GM19463 (cell line): ENCODE results near the gene AP2A1.

Experiments
- ATAC-seq: cut with Tn5 transposase; IDR thresholded peaks from one replicate; pipeline ENCODE4 v1.9.1; 2021; ENCODE audit warnings: mild to moderate bottlenecking, moderate library complexity; ENCODE audit not compliant: unreplicated experiment

The AP2A1 gene

DNA sequence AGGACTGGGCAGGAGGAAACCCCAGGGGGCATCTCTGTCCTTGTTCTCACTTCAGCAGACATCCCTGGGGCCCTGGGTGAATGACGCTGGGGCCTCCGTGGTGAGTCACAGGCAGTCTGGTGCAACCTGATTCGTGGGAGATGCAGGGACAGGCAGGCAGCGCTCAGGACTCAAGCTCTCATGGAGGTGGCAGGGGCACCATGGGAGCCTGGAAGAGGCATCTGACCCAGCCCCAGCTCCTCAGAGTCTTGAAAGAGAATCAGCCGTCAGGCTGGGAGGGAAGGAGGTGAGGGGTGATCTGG lies 70.2 kb downstream of the AP2A1 start:
- ATAC-seq, result no peak

DNA sequence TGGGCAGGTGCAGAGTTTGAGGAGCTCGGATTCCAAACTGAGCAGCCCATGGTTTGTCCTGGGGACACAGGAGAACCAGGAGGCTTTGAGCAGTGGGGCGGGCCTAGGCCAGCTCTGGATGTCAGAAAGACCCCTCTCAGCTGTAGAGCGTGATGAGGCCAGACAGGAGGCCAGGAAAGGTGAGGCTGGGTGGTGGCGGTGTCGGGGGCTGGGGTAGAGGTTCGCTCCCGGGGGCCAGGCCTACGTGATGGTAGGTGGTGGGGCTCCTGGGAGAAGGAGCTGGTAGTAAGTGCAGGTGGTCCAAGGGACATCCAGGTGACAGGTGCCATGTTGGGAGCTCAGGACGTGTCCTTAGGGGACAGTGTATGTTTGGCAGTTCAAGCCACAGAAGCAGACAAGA lies 70.6 kb downstream of the AP2A1 start:
- ATAC-seq, result no peak

DNA sequence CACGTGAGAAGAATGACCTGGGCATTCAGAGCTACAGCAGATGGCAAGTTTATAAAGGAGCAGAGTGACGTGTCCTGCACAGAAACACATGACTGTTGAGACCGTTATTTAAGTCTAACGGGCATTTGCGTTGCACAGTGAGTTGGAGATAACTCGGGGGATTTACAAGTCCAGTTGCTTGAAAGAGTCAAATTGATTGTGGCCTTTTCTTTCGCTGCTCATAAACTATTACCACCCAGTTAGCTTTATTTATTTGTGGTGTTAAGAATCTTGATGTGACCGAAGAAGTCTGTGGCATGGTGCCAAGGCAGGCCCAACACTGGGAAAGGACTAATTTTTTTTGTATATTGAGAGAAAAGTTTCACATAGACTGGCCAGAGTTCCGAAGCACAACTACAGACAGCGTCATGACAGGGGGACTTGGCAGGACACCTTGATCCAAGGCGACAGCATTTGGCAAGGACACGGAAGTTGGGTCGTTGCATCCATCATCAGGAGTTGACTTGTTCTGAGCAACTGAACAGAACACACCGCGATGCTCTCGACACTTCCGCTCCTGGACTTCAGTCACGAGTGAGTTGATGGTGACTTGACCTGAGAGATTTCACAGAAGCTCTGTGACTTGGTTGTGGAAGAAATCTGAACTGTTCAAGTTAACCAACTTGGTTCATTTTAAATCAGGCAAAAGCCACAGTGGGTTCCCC lies 72.2 kb downstream of the AP2A1 start:
- ATAC-seq, result no peak

DNA sequence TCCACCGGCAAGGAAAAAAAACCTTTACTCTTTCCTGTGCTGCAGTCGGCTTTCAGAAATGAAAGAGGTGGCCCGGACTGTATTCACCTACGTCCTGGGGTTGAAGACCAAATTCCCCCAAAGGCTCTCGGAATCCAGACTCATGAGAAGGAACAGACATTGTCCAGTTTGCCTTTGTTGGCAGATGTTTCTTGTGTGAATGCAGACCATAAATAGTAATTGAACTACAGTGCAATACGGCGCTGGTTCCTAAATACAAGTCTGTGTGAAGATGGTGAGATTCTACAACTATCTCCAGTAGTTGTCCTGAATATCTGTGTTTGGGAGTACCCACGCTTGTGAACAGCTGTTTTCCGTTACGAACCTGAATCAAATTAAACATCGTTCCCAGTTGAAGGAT lies 72.9 kb downstream of the AP2A1 start:
- ATAC-seq, result no peak

DNA sequence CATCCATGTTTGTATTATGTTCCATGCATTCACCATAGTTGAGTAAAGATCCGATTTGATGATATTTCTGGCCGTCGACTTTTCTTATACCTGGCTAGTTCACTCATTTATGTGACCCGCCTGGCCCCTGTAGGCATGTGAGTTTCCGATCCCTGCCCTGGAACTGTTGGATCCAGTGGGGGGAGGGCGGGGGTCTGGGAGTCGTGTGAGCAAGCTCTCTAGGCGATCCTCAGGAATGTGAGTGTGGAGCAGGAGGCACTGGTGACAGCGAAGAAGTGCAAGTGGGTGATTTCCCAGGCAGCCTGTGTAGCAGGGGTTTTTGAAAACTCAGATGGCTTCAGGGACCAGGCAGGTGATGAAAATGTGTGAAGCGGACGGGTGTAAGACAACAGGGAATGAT lies 73.5 kb downstream of the AP2A1 start:
- no peak for ATAC-seq

DNA sequence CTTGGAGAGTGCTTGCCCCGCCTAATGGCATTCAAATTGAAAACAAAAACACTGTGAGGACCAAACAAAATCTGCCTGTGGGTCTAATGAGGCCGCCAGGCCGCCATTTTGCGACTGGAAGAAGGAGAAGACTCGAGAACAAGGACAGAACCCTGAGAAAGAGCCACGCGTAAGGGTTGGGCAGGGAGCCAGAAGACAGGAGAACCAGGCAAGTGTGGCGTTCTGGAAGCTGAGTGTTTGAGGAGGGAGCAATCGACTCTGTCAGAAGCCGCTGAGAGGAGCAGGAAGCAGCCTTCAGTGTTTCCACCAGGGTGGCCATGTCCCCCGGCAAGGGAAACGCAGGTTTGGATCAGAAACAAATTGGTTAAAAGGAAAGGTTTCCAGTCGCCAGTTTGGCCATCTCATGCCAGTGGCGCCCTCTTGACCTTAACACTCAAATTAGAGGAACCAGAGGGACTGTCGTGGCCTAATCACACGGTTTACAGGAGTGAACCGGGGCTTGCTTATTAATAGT lies 74.0 kb downstream of the AP2A1 start:
- no peak for ATAC-seq

DNA sequence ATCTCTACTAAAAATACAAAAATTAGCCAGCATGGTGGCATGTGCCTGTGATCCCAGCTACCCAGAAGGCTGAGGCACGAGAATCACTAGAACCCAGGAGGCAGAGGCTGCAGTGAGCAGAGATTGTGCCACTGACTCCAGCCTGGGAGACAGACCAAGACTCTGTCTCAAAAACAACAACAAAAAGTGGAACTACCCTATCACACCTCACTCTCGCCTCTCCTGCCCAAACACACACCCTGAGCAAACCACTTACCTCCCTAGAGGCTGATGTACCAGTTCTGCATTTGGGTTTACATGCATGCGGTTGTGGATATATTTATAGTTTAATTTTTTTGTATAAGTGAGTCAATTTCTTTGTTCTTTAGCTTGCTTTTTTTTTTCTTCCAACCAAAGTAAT lies 76.5 kb downstream of the AP2A1 start:
- no peak for ATAC-seq

DNA sequence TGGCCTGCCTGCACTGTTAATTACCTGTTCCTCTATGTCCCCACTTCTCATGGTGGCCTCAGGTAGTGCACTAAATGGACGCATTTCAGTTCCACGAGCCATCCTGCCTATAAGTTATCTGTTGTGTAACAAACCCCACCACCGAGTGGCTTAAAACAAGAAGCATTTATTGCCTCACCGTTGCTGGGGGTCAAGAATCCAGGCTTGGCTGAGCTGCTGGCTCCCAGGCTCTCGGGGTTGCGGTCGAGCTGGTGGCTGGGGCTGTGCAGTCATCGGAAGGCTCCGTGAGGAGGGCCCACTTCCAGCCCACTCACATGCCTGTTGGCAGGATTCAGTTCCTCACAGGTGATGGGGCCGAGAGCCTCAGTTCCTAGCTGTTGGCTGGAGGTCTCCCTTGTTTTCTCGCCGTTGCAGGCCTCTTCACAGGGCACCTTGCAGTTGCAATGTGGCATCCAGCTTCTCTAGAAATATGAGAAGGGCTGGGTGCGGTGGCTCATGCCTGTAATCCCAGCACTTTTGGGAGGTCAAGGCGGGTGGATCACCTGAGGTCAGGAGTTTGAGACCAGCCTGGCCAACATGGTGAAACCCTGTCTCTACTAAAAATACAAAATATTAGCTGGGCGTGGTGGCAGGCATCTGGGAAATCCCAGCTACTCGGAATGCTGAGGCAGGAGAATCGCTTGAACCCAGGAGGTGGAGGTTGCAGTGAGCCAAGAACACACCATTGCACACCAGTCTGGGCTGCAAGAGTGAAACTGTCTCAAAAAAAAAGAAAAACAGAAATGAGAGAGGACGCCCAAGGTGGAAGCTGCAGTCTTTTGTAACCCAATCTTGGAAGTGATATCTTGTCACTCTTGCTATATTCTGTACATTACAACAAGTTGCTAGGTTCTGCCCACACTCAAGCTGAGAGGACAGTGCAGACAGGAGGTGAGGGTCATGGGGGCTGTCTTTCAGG lies 77.6 kb downstream of the AP2A1 start:
- no peak for ATAC-seq

DNA sequence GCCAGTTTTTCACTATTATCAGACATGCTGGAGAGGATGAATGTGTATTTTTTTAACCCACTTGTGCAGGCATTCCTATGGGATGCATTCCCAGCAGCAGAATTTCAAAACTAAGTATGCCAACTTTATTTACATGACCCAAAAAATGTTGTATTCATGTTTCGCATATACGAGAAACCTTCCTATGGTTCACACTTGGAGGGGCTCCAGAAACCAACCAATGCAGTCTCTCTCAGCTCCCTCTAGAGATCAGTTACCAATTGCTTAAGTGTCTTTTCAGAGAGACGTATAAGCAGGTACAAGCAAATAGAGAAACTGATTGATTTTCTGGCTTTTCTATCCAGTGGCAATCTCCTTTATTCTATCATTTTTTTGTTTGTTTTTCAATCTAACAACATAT lies 78.6 kb downstream of the AP2A1 start:
- ATAC-seq, result no peak

DNA sequence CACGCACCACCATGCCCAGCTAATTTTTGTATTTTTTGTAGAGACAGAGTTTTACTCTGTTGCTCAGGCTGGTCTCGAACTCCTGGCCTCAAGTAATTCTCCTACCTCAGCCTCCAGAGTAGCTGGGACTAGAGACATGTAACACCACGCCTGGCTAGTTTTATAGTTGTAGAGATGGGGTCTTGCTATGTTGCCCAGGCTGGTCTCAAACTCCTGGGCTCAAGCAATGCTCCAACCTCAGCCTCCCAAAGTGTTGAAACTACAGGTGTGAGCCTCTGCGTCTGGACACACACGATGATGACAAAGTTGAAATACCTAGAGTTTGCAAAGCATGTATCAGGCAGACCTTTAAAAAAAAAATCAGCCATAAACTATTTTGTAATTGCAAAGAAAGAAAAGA lies 79.6 kb downstream of the AP2A1 start:
- ATAC-seq, result no peak

DNA sequence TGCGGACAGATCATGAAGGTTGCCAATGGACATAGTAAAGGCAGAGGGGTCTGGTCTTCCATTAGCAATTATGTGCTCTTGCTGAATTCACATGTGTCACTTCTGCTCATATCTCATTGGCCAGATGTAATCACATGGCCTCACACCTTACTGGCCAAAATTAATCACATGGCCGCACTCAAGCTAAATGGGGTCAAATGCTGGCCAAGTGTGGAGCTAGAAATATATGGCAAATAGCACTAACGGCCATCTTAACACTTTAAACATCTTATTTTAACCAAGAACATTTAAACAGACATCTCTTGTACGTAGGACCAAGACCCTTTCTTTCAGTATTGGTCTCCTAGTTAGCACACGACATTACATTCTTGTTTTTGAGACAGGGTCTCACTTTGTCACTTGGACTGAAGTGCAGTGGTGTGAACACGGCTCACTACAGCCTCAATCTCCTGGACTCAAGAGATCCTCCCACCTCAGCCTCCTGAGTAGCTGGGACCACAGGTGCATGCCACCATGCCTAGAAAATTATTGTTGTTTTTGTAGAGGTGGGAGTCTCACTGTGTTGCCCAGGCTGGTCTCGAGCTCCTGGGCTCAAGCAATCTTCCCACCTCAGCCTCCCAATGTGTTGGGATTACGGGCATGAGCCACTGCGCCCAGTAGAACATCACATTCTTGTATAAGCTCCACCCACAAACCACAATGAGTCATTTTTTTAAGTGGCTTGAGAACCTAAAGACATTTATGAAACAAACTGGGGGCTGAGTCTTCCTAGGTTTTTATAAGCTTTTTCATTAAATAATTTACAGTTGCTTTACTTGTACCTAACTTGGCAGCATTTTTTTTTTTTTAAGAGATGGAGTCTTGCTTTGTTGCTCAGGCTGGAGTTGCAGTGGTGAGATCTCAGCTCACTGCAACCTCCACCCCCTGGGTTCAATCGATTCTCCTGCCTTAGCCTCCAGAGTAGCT lies 81.2 kb downstream of the AP2A1 start:
- no peak for ATAC-seq

DNA sequence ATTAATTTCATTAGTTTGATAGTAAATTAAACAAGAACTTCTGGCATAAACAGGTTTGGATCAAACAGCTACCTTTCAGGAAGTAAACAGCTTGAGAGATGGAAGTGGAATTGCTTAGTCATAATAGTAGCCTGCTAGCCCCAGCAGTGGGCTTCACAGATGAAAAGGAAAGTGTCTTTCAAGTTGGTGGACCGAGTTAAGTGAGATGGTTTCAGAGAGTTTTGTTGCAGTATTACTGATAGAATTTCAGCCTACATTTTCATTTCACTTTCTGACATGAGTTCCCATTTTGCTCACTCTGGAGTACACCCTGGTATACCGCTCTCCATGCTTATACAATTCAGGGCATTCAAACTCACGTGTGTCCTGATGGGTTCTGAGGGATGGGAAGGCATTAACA lies 82.1 kb downstream of the AP2A1 start:
- ATAC-seq, result no peak

DNA sequence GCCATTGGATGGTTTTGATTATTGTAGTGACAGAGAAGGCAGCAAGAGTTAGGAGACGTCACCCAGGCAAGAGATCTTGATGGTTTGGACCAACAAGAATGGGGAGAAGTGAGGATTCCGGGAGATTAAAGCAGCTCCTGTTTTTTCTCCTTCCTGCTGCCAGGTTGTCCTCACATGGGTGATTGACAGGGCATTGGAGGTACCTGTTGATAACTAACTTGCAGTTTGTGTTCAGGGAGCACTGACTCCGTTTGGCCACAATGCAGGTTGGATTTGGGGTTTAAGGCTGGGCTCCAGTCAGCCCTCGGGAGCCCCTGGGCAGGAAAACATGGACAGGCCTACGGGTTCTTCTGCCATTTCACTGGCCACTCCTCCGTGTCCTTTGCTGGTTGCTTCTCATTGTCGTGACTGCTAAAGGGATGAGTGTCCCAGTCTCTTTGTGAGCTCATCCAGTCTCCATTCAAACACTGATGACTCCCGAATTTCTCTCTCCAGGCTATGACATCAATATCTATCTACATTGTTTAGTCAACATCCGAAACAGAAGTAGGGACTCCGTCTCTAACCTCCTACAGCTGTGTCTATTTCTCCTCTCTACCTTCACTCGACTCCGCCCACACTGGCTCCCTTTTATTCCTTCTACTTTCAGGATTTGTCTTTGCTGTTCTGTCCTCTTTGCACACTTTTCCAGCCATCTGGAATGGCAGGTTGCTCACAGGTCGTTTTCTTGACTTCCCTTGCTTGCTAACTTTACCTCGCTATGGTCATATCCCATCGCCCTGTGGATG lies 82.8 kb downstream of the AP2A1 start:
- no peak for ATAC-seq

DNA sequence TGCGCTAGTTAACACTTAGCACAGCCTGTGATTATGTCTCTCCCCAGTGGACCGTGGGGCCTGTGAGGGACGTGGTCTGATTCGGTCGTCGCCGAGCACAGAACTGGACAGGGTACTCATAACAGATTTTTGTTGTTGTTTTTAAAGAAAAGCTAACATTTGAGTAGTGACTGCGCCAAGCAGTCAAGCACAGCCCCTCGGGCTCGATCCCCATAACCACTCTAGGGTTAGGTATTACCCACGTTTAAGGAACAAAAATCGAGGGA lies 83.4 kb downstream of the AP2A1 start:
- ATAC-seq, result no peak

DNA sequence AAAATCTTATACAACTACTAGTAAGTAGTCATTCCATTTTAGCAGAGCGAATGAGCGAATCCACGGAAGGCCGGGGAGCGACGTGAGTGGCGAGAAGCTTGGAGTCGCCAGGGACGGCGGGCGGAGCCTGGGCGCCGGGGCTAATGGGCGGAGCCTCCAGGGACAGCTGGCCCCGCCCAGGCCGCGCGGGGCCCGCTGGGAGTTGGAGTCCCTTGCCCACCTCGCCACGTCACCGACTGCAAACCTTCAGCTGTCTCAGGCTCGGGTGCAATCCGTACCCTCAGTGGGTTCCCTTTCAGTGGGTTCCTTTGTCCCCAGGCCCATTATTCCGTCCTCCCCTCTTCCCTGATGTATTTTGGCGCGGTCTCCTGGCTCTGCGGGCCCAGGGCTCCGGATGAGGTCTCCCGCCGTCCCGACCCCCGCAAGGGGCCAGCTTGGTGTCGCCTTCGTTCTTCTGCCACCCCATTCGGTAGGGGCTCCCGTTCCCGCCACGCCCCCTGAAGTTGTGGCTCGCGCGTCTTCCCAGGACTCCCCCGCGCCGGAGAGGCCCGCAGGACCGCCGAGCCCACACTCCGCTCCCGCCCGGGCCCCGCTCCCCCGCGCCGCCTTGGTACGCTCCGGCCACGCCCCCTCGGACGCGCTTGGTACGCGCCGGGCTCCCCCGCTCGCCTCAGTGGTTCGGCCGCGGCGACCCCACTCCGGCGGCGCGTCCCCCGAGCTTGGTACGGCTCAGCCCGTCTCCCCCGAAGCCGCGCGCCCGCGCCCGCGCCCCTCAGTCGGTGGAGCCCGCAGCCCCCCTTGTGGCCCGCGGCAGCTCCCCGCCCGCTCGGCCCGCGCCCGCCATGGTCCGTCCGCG lies 83.9 kb downstream of the AP2A1 start, which contains the start of gene PTOV1:
TSS of gene PTOV1 (plus strand) at position 673 of the 856 bp plus-strand sequence.
- peak; percentile 69 for ATAC-seq

DNA sequence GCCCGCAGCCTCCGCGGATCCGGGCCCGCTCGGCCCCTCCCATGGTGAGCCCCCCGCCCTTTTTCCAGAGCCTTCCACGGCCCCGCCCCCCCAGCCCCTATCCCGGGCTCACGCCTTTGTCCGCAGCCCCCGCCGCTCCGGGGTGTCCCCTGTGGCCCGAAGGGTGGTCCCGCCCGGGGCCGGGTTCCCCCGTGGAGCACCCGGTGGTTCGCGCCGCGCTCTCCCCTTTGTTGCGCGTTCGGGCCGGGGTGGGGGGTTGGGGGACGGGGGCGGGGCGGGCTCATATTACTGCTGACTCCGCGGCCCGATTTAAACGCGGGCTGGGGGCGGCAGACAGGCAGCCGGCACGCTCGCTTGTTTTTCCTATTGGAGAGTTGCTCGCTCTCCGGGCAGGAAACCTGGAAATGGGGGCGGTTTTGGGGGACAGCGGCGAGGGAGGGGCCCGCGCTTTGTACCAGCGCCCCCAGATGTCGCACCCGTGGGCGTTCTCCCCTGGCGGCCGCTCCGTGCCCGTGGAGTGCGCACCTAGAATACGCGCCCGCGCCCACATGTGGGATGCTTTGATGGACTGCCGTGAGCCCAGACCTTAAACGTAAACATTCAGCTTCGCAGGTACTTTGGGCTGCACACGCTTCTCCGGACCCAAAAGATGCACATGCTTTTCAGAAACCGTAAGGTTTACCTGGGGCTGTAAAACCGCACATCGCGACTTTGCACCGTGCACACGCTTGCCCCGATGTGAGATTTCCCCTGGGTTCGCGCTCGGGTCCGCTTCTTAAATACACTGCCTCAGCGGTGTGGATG lies 84.9 kb downstream of the AP2A1 start:
- no peak for ATAC-seq

DNA sequence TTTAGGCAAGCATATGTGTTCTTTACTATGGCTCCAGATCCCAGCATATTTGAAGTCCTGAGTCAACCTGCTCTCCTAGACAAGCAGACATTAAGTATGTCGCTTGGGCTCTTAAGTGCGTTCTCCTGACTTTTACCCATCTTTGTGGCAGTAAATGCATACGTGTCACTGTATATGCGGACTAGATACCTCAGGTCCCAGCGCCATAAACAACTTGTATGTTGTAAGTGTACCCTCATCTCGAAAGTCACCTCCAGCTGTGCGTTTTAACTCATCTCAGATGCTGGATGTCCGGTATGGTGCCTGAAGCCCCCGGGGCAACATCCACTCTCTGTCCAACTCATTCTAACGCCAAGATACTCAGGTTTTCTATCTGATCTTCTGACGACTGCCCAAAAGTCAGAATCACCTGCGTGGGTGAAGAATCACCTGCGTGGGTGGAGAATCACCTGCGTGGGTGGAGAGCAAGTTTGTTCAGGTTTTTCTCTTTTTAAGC lies 85.9 kb downstream of the AP2A1 start:
- no peak for ATAC-seq

DNA sequence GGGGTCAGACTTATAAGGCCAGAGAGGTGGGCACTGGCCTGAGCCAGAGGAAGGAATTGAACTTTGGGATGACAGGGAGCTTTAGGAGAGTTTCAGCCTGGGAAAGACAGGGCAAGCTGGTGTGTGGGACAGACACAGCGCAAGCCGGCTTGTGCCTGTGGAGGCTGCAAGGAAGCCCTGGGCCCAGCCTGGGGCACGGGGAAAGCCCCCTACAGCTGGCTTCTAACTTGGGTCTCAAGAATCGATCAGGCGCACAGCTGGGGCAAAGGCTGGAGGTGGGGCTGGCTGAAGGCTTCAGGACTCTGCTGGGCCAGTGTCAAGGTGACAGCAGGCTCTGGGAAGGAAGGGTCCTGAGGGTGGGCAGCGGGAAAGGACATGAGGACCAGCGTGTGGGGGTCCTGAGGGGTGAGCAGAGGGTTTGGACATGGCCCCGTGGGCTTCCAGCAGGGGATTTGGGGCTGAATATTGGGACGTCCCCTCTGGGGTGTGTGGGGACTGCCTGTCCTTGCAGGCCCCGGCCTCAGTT lies 87.1 kb downstream of the AP2A1 start:
- no peak for ATAC-seq
